Psoas muscle (tissue), 8 donors: ENCODE results near the gene AMOT. TPM values are rescaled to one million over a fixed set of nuclear protein-coding genes. Genes with fewer than 3 reads are reported as not detected.
"Not testable (repeated sequence)": the region's sequence is repeated elsewhere in the genome, so short reads cannot be mapped to it uniquely, and the experiment has no call there.

ENCODE experiments used
- ATAC-seq, 4 donors: fragments of 200-7000 bp; cut with Tn5 transposase; one replicate each; pipeline ENCODE4 v1.9.1; 2020; ENCODE audit warnings: moderate library complexity in 3 of 4, mild to moderate bottlenecking in 2 of 4
- DNase-seq, 2 donors: peaks; one replicate each; pipeline ENCODE4 v3.0.0-alpha.2; 2020
- H3K27ac ChIP-seq: fragments of 200-600 bp; one replicate; pipeline ENCODE4 v1.8.0; 2022
- H3K27me3 ChIP-seq, 3 donors: fragments of 200-600 bp in 1 of 3; one replicate each; pipeline versions ENCODE4 v1.6.1 to v1.8.0; 2013 to 2022; ENCODE audit warnings: low read length in 2 of 3, mild to moderate bottlenecking in 2 of 3, moderate library complexity in 1 of 3; ENCODE audit not compliant: insufficient read depth in 3 of 3
- H3K36me3 ChIP-seq, 2 donors: fragments of 200-600 bp in 1 of 2; one replicate each; pipeline versions ENCODE4 v1.6.1 to v1.8.0; 2013 to 2022; ENCODE audit warnings: low read depth in 1 of 2, mild to moderate bottlenecking in 1 of 2, moderate library complexity in 1 of 2; ENCODE audit not compliant: insufficient read depth in 1 of 2
- H3K4me1 ChIP-seq: fragments of 200-600 bp; one replicate; pipeline ENCODE4 v1.8.0; 2022
- H3K4me3 ChIP-seq: fragments of 200-600 bp; one replicate; pipeline ENCODE4 v1.8.0; 2022; ENCODE audit warnings: mild to moderate bottlenecking
- H3K9me3 ChIP-seq: fragments of 200-600 bp; one replicate; pipeline ENCODE4 v1.8.0; 2022
- CTCF ChIP-seq: fragments of 200-600 bp; IDR thresholded peaks from one replicate; pipeline ENCODE4 v1.8.0; 2022; ENCODE audit warnings: antibody characterized with exemption
- WGBS, 3 donors: extraction: QIAGEN DNeasy Blood & Tissue Kit; methylation state at CpG; one replicate each; pipeline versions ENCODE4 v1.1.6 to v1.1.7; 2013; 5-methylcytosine and 5-hydroxymethylcytosine counted together
- intact Hi-C, 2 donors: fragments of 100-400 bp; cut with DNase I; formaldehyde crosslinking; loops; one replicate each; pipeline versions ENCODE4 v1.11.0 to v1.14.2; 2022
- polyA plus RNA-seq, 3 donors: library from polyadenylated mRNA; stranded (reverse); fragments of 200-250 nt; gene quantifications; one replicate each; pipeline ENCODE4 v1.2.3, GENCODE V29; 2013
- total RNA-seq, 4 donors: library from RNA; stranded (reverse); fragmentation: NEBNext Ultra II Directional in 2 of 4; extraction: Animal tissue kit (Norgen Biotek cat#: 25700) in 2 of 4; gene quantifications; one replicate each; pipeline versions ENCODE4 v1.2.1 to v1.2.4, GENCODE V29; 2021 to 2023
- donor health status: healthy with polysubstance abuse.
- donor health status: DM: no; HTN: no; CAD: no; lungs with moderate emphysema.
- donor health status: Bipolar disorder and iron deficiency.
- donor health status: healthy.
- donor health status: DM: yes; HTN: yes; CAD: no.
- donor health status: DM: no; HTN: no; CAD: no.
- donor health status: DM: no; HTN: no; CAD: no.
- donor health status: DM: yes; HTN: yes; CAD: no.

The AMOT gene
- total and polyA plus RNA-seq, 7 donors, result 2.5 to 148 (median 72.6) TPM

- intact Hi-C loops, result no loop called here
- no peak for TF ChIP-seq CTCF
These were observed 24.9 kb upstream of the AMOT start for GRCh38 chrX:112865464-112866025.

GRCh38 chrX:112863850-112864249, 23.2 kb upstream of the AMOT start:
- no peak overlapping the region for H3K4me3 ChIP-seq
- no peak for TF ChIP-seq CTCF
- DNase-seq (no peak), ATAC-seq (no peak)
- WGBS, 3 donors, result 78 to 100% (median 87%) methylated on average over 2 of the region's 2 CpGs
- intact Hi-C loops, result no loop called here
- no peak overlapping the region for H3K27ac ChIP-seq
- no peaks in the 10 kb centered on the region for H3K9me3 ChIP-seq
- no peaks in the 10 kb centered on the region for H3K4me1 ChIP-seq
- H3K36me3 ChIP-seq, result no peaks in the 10 kb centered on the region
- peaks cover 0 to 16% (median 0%) of the 10 kb centered on the region in 3 donors for H3K27me3 ChIP-seq

More at GRCh38 chrX:112865464-112866025, 24.9 kb upstream of the AMOT start:
- DNase-seq, result no peak
- Histone ChIP-seq H3K4me1 (no peaks in the 10 kb centered on the region), H3K9me3 (no peaks in the 10 kb centered on the region), H3K36me3 (no peaks in the 10 kb centered on the region), H3K27me3 (peaks cover 0 to 16% (median 0%) of the 10 kb centered on the region in 3 donors), H3K4me3 (no peak overlapping the region), H3K27ac (no peak overlapping the region)
- no peak for ATAC-seq
- WGBS, 3 donors, result 59 to 77% (median 75%) methylated on average over 4 of the region's 4 CpGs

- Histone ChIP-seq H3K9me3 (no peaks in the 10 kb centered on the region), H3K36me3 (no peaks in the 10 kb centered on the region), H3K27ac (no peak overlapping the region), H3K27me3 (peaks cover 0 to 3% (median 0%) of the 10 kb centered on the region in 3 donors), H3K4me3 (no peak overlapping the region), H3K4me1 (no peaks in the 10 kb centered on the region)
- DNase-seq (no peak), ATAC-seq (no peak)
- WGBS, 3 donors, result 84 to 87% (median 85%) methylated on average over 5 of the region's 5 CpGs
- TF ChIP-seq CTCF, result no peak
- intact Hi-C loops, result no loop called here
These were observed 16.8 kb upstream of the AMOT start for GRCh38 chrX:112857478-112857878.

GRCh38 chrX:112854901-112855300, 14.3 kb upstream of the AMOT start:
- H3K4me3 ChIP-seq, intact Hi-C loops, ATAC-seq, H3K4me1 ChIP-seq, DNase-seq, H3K9me3 ChIP-seq, H3K27ac ChIP-seq, H3K36me3 ChIP-seq: not testable (repeated sequence)
- peaks cover 0 to 19% (median 0%) of the 10 kb centered on the region in 3 donors for H3K27me3 ChIP-seq
- WGBS, 3 donors, result 96 to 99% (median 96%) methylated on average over 18 to 25 of the region's 26 CpGs

GRCh38 chrX:112852851-112853250, 12.2 kb upstream of the AMOT start:
- H3K4me3 ChIP-seq, result no peak overlapping the region
- ATAC-seq (no peak), DNase-seq (no peak)
- H3K27ac ChIP-seq, result no peak overlapping the region
- no peaks in the 10 kb centered on the region for H3K36me3 ChIP-seq
- H3K9me3 ChIP-seq, result no peaks in the 10 kb centered on the region
- intact Hi-C loops, result no loop called here
- TF ChIP-seq CTCF, result no peak
- peaks cover 0 to 19% (median 0%) of the 10 kb centered on the region in 3 donors for H3K27me3 ChIP-seq
- 18 to 33% (median 32%) methylated on average over 3 of the region's 3 CpGs for WGBS, 3 donors
- H3K4me1 ChIP-seq, result no peaks in the 10 kb centered on the region
